HL-60 (cell line): ENCODE data around the gene CD36.

Experiments used
- DNase-seq, 2 experiments: peaks; one replicate each; pipeline ENCODE4 v3.0.0-alpha.2; 2010 to 2020; ENCODE audit warnings: low read depth in 1 of 2, low spot score in 1 of 2
- H3K27ac ChIP-seq: fragments of 250-450 bp; sonication (Bioruptor Pico); replicated peaks from 2 replicates; pipeline ENCODE4 v1.5.1; 2020; ENCODE audit warnings: mild to moderate bottlenecking, moderate library complexity
- H3K27me3 ChIP-seq: fragments of 250-450 bp; sonication (Bioruptor Pico); 2 replicates; pipeline ENCODE4 v1.5.1; 2021; ENCODE audit warnings: mild to moderate bottlenecking, moderate library complexity; ENCODE audit not compliant: insufficient read depth, poor library complexity, severe bottlenecking
- H3K4me3 ChIP-seq: replicated peaks from 2 replicates; pipeline ENCODE4 v1.5.1; 2011; ENCODE audit warnings: mild to moderate bottlenecking, control low read depth, low read length; ENCODE audit not compliant: insufficient read depth
- CTCF ChIP-seq: IDR thresholded peaks from one replicate; pipeline ENCODE4 v1.5.1; 2011; ENCODE audit warnings: low read length, control low read depth, inconsistent platforms; ENCODE audit not compliant: insufficient read depth
- GABPA ChIP-seq: IDR thresholded peaks from 2 replicates; pipeline ENCODE4 v1.6.1; 2012; ENCODE audit warnings: low read depth
- POLR2AphosphoS5 ChIP-seq: IDR thresholded peaks from 2 replicates; pipeline ENCODE4 v1.6.1; 2012; ENCODE audit warnings: low read depth
- REST ChIP-seq: IDR thresholded peaks from 2 replicates; pipeline ENCODE4 v1.6.1; 2012; ENCODE audit warnings: low read depth; ENCODE audit not compliant: insufficient replicate concordance
- SPI1 ChIP-seq: IDR thresholded peaks from 2 replicates; pipeline ENCODE4 v1.6.1; 2012; ENCODE audit warnings: low read depth, mild to moderate bottlenecking, borderline replicate concordance

The CD36 gene

GRCh38 chr7:80682744-80683143, 44.3 kb downstream of the CD36 start:
- H3K4me3 ChIP-seq = no peak overlapping the region
- no peak for TF ChIP-seq POLR2AphosphoS5
- H3K27me3 ChIP-seq = no peaks in the 10 kb centered on the region
- H3K27ac ChIP-seq = no peak overlapping the region
- no peak for DNase-seq

- Histone ChIP-seq H3K4me3 (no peak overlapping the region), H3K27me3 (no peaks in the 10 kb centered on the region), H3K27ac (no peak overlapping the region)
- TF ChIP-seq SPI1 (no peak), GABPA (no peak), POLR2AphosphoS5 (no peak)
- no peak for DNase-seq
Measured at GRCh38 chr7:80686576-80686975, 48.1 kb downstream of the CD36 start.

- H3K27ac ChIP-seq = no peak overlapping the region
- no peak for DNase-seq
- no peak for TF ChIP-seq GABPA
- no peak for TF ChIP-seq POLR2AphosphoS5
- TF ChIP-seq REST = no peak
- no peak for TF ChIP-seq CTCF
- no peak for TF ChIP-seq SPI1
- H3K27me3 ChIP-seq = no peaks in the 10 kb centered on the region
- no peak overlapping the region for H3K4me3 ChIP-seq
Measured at GRCh38 chr7:80699045-80699638, 60.7 kb downstream of the CD36 start.

GRCh38 chr7:80699721-80700256, 61.3 kb downstream of the CD36 start:
- H3K27me3 ChIP-seq = no peaks in the 10 kb centered on the region
- no peak for TF ChIP-seq SPI1
- TF ChIP-seq POLR2AphosphoS5 = no peak
- no peak for TF ChIP-seq GABPA
- TF ChIP-seq CTCF = no peak
- TF ChIP-seq REST = no peak
- H3K4me3 ChIP-seq = no peak overlapping the region
- no peak overlapping the region for H3K27ac ChIP-seq
- peak in 1 of 2 experiments; percentile 8 for DNase-seq

- no peak overlapping the region for H3K27ac ChIP-seq
- TF ChIP-seq GABPA (no peak), SPI1 (no peak), CTCF (no peak)
- H3K27me3 ChIP-seq = no peaks in the 10 kb centered on the region
- H3K4me3 ChIP-seq = no peak overlapping the region
- no peak for DNase-seq
Measured at GRCh38 chr7:80703272-80703671, 64.8 kb downstream of the CD36 start.
